ENCODE data around the gene FAM83C. TPM values are rescaled to one million over a fixed set of nuclear protein-coding genes. Genes with fewer than 3 reads are reported as not detected.

Gene FAM83C
- total and polyA plus RNA-seq, 9 donors = 0.11 to 2.1 TPM; not detected in 7

GRCh38 chr20:35248641-35249475, 43.4 kb downstream of the FAM83C start:
- Histone ChIP-seq H3K9me3 (replicated peaks; ENCODE audit: control insufficient read depth, low read depth, low read length) (no peaks in the 10 kb centered on the region), H3K4me1 (ENCODE audit: control insufficient read depth, insufficient read depth, low read length) (no peaks in the 10 kb centered on the region), H3K4me3 (ENCODE audit: low read length) (no peak overlapping the region), H3K27me3 (ENCODE audit: control insufficient read depth, insufficient read depth, low read length) (no peaks in the 10 kb centered on the region), H3K36me3 (ENCODE audit: control insufficient read depth, insufficient read depth, low read length) (no peaks in the 10 kb centered on the region), H3K27ac (ENCODE audit: low read length) (no peak overlapping the region)
- no peak for DNase-seq
- 53% methylated on average over 5 of the region's 9 CpGs for WGBS (ENCODE audit: insufficient coverage)

- no peaks in the 10 kb centered on the region for H3K36me3 ChIP-seq (ENCODE audit: control insufficient read depth, insufficient read depth, low read length)
- H3K4me1 ChIP-seq (ENCODE audit: control insufficient read depth, insufficient read depth, low read length) = no peaks in the 10 kb centered on the region
- no peak for DNase-seq
- H3K27ac ChIP-seq (ENCODE audit: low read length) = no peak overlapping the region
- H3K4me3 ChIP-seq (ENCODE audit: low read length) = no peak overlapping the region
- no peaks in the 10 kb centered on the region for H3K27me3 ChIP-seq (ENCODE audit: control insufficient read depth, insufficient read depth, low read length)
- WGBS (ENCODE audit: insufficient coverage) = 87% methylated on average over 12 of the region's 12 CpGs
- H3K9me3 ChIP-seq (replicated peaks; ENCODE audit: control insufficient read depth, low read depth, low read length) = no peaks in the 10 kb centered on the region
These were observed 45.5 kb downstream of the FAM83C start for GRCh38 chr20:35246723-35247122.

DNA sequence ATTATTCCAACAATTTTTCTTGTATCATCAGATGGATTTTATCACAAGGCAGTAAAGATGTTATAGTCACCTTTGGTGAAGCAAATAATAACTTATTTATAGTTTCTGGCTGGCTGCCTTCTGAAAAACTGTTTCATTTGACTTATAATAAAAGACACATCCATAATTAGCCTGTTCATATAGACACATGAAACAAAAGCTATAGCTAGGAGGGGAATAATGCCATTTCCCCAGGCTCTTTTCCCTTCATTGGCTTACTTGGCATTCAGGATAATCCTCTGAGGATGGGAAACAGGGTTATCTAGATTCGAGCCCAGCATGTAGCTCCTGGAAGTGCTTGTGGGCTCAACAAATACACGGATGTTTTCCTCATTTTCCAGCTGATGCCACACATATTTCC, 48.2 kb downstream of the FAM83C start:
- no peak for DNase-seq

GRCh38 chr20:35243317-35243716, 48.9 kb downstream of the FAM83C start:
- H3K4me3 ChIP-seq (ENCODE audit: low read length) = no peak overlapping the region
- no peaks in the 10 kb centered on the region for H3K36me3 ChIP-seq (ENCODE audit: control insufficient read depth, insufficient read depth, low read length)
- no peaks in the 10 kb centered on the region for H3K9me3 ChIP-seq (replicated peaks; ENCODE audit: control insufficient read depth, low read depth, low read length)
- DNase-seq = no peak
- peaks cover 4% of the 10 kb centered on the region for H3K27me3 ChIP-seq (ENCODE audit: control insufficient read depth, insufficient read depth, low read length)
- no peak overlapping the region for H3K27ac ChIP-seq (ENCODE audit: low read length)
- no peaks in the 10 kb centered on the region for H3K4me1 ChIP-seq (ENCODE audit: control insufficient read depth, insufficient read depth, low read length)
- no CpG with 5 or more reads among the region's 2 CpGs for WGBS (ENCODE audit: insufficient coverage)

More for the DNA sequence above, 48.2 kb downstream of the FAM83C start:
- no peaks in the 10 kb centered on the region for H3K36me3 ChIP-seq (ENCODE audit: control insufficient read depth, insufficient read depth, low read length)
- no peaks in the 10 kb centered on the region for H3K4me1 ChIP-seq (ENCODE audit: control insufficient read depth, insufficient read depth, low read length)
- H3K27ac ChIP-seq (ENCODE audit: low read length) = no peak overlapping the region
- no peak overlapping the region for H3K4me3 ChIP-seq (ENCODE audit: low read length)
- H3K27me3 ChIP-seq (ENCODE audit: control insufficient read depth, insufficient read depth, low read length) = peaks cover 4% of the 10 kb centered on the region
- WGBS (ENCODE audit: insufficient coverage) = 58% methylated on average over 2 of the region's 2 CpGs
- H3K9me3 ChIP-seq (replicated peaks; ENCODE audit: control insufficient read depth, low read depth, low read length) = no peaks in the 10 kb centered on the region

GRCh38 chr20:35240811-35241293, 51.4 kb downstream of the FAM83C start:
- no CpG with 5 or more reads among the region's 2 CpGs for WGBS (ENCODE audit: insufficient coverage)
- H3K9me3 ChIP-seq (replicated peaks; ENCODE audit: control insufficient read depth, low read depth, low read length) = no peaks in the 10 kb centered on the region
- peaks cover 4% of the 10 kb centered on the region for H3K27me3 ChIP-seq (ENCODE audit: control insufficient read depth, insufficient read depth, low read length)
- H3K4me3 ChIP-seq (ENCODE audit: low read length) = no peak overlapping the region
- no peak overlapping the region for H3K27ac ChIP-seq (ENCODE audit: low read length)
- no peak for DNase-seq
- H3K36me3 ChIP-seq (ENCODE audit: control insufficient read depth, insufficient read depth, low read length) = no peaks in the 10 kb centered on the region
- H3K4me1 ChIP-seq (ENCODE audit: control insufficient read depth, insufficient read depth, low read length) = no peaks in the 10 kb centered on the region

DNA sequence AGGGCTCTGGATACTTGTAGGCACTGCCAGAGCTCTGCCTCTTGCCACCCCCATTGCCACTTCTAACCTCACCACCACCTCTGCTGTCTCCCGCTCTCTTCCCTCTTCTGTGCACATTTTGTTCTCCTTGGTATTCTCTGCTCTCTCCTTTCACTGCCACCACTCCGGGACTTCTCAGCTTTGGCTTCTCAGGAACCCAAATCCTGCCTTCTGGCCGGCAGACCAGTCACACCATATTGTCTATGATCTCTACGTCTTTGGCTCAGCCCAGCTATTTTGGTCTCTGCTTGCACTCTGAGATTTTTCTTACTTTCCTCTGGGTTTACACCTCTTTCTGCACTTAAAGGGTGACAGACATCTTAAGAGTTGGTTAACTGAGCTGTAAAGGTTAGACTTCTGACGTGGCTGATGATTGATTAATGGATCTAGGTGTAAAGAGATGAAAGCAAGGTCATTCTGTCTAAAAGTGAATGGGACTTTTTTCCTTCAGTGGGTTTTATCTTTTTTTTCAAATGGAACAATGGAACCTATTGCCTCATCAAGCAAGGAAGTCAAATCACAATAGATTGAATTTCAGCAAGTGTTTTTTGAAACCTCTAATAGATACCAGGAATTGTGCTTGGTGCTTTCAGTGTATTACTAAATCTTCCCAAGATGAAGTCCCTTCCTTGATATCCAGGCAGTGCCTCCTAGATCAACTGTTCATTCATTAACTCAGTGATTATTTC, 52.0 kb downstream of the FAM83C start:
- peaks cover 4% of the 10 kb centered on the region for H3K27me3 ChIP-seq (ENCODE audit: control insufficient read depth, insufficient read depth, low read length)
- no peak overlapping the region for H3K4me3 ChIP-seq (ENCODE audit: low read length)
- H3K27ac ChIP-seq (ENCODE audit: low read length) = no peak overlapping the region
- DNase-seq = no peak
- H3K36me3 ChIP-seq (ENCODE audit: control insufficient read depth, insufficient read depth, low read length) = no peaks in the 10 kb centered on the region
- WGBS (ENCODE audit: insufficient coverage) = 60% methylated on average over 3 of the region's 5 CpGs
- H3K4me1 ChIP-seq (ENCODE audit: control insufficient read depth, insufficient read depth, low read length) = no peaks in the 10 kb centered on the region
- no peaks in the 10 kb centered on the region for H3K9me3 ChIP-seq (replicated peaks; ENCODE audit: control insufficient read depth, low read depth, low read length)

DNA sequence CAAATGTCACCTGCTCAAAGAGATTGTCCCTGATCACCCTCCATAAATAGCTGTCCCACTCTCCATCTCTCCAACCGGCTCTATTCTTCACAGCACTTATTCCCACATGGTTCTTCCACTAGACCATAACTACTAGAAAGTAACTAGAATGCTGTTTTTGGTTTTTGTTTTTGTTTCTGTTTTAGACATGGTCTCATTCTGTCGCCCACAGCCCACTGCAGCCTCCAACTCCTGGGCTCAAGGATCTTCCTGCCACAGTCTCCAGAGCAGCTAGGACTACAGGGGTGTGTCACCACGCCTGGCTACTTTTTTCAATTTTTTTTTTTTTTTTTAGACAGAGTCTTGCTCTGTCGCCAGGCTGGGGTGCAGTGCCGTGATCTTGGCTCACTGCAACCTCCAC, 53.5 kb downstream of the FAM83C start:
- Histone ChIP-seq H3K27ac (ENCODE audit: low read length) (no peak overlapping the region), H3K4me3 (ENCODE audit: low read length) (no peak overlapping the region), H3K27me3 (ENCODE audit: control insufficient read depth, insufficient read depth, low read length) (peaks cover 4% of the 10 kb centered on the region), H3K4me1 (ENCODE audit: control insufficient read depth, insufficient read depth, low read length) (no peaks in the 10 kb centered on the region), H3K36me3 (ENCODE audit: control insufficient read depth, insufficient read depth, low read length) (no peaks in the 10 kb centered on the region), H3K9me3 (replicated peaks; ENCODE audit: control insufficient read depth, low read depth, low read length) (no peaks in the 10 kb centered on the region)
- DNase-seq = no peak
- WGBS (ENCODE audit: insufficient coverage) = 76% methylated on average over 2 of the region's 5 CpGs

DNA sequence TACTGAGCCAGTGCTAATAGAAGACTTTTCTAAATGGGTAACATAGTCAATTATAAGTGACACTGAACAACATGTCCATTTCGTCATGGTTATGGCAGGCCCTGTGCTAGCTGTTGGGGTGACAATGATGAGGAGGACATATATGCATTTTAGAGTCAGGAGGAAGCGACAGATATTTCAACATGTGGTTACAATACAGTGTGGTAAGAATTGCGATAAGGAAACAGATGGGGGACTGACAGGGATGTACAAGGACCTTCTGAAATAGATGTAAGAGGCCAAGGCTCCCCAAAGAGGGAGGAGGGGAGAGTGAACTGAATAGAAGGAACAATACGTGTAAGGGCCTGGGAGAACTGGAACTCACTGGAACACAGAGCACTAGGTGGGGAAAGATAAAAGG, 54.1 kb downstream of the FAM83C start:
- Histone ChIP-seq H3K36me3 (ENCODE audit: control insufficient read depth, insufficient read depth, low read length) (no peaks in the 10 kb centered on the region), H3K4me3 (ENCODE audit: low read length) (no peak overlapping the region), H3K9me3 (replicated peaks; ENCODE audit: control insufficient read depth, low read depth, low read length) (no peaks in the 10 kb centered on the region), H3K27me3 (ENCODE audit: control insufficient read depth, insufficient read depth, low read length) (peaks cover 4% of the 10 kb centered on the region), H3K27ac (ENCODE audit: low read length) (no peak overlapping the region), H3K4me1 (ENCODE audit: control insufficient read depth, insufficient read depth, low read length) (no peaks in the 10 kb centered on the region)
- 74% methylated on average over 4 of the region's 4 CpGs for WGBS (ENCODE audit: insufficient coverage)
- DNase-seq = no peak

GRCh38 chr20:35237486-35237885, 54.7 kb downstream of the FAM83C start:
- H3K4me3 ChIP-seq (ENCODE audit: low read length) = no peak overlapping the region
- DNase-seq = no peak
- H3K27me3 ChIP-seq (ENCODE audit: control insufficient read depth, insufficient read depth, low read length) = peaks cover 4% of the 10 kb centered on the region
- H3K4me1 ChIP-seq (ENCODE audit: control insufficient read depth, insufficient read depth, low read length) = no peaks in the 10 kb centered on the region
- H3K9me3 ChIP-seq (replicated peaks; ENCODE audit: control insufficient read depth, low read depth, low read length) = no peaks in the 10 kb centered on the region
- no peaks in the 10 kb centered on the region for H3K36me3 ChIP-seq (ENCODE audit: control insufficient read depth, insufficient read depth, low read length)
- no peak overlapping the region for H3K27ac ChIP-seq (ENCODE audit: low read length)

GRCh38 chr20:35235881-35236280, 56.3 kb downstream of the FAM83C start:
- 100% methylated on average over 1 of the region's 6 CpGs for WGBS (ENCODE audit: insufficient coverage)
- no peaks in the 10 kb centered on the region for H3K9me3 ChIP-seq (replicated peaks; ENCODE audit: control insufficient read depth, low read depth, low read length)
- no peak overlapping the region for H3K4me3 ChIP-seq (ENCODE audit: low read length)
- H3K27ac ChIP-seq (ENCODE audit: low read length) = no peak overlapping the region
- peaks cover 4% of the 10 kb centered on the region for H3K27me3 ChIP-seq (ENCODE audit: control insufficient read depth, insufficient read depth, low read length)
- no peaks in the 10 kb centered on the region for H3K4me1 ChIP-seq (ENCODE audit: control insufficient read depth, insufficient read depth, low read length)
- DNase-seq = no peak
- no peaks in the 10 kb centered on the region for H3K36me3 ChIP-seq (ENCODE audit: control insufficient read depth, insufficient read depth, low read length)
